ENCODE results near the gene ZFAND2A.

The ZFAND2A gene

GRCh38 chr7:1112109-1112508 lies 47.9 kb downstream of the ZFAND2A start:
- H3K27ac ChIP-seq (replicated peaks): no peak overlapping the region
- no peak overlapping the region for H3K4me3 ChIP-seq (replicated peaks; ENCODE audit: insufficient read depth, low read length)
- no peak for DNase-seq (ENCODE audit: low read depth in 1 of 2, low spot score in 1 of 2)
- TF ChIP-seq SPI1 (IDR thresholded peaks at IDR 0.05; ENCODE audit: borderline replicate concordance, low read depth): no peak
- TF ChIP-seq GABPA (IDR thresholded peaks at IDR 0.05; ENCODE audit: low read depth): no peak
- TF ChIP-seq, protein P1, sequence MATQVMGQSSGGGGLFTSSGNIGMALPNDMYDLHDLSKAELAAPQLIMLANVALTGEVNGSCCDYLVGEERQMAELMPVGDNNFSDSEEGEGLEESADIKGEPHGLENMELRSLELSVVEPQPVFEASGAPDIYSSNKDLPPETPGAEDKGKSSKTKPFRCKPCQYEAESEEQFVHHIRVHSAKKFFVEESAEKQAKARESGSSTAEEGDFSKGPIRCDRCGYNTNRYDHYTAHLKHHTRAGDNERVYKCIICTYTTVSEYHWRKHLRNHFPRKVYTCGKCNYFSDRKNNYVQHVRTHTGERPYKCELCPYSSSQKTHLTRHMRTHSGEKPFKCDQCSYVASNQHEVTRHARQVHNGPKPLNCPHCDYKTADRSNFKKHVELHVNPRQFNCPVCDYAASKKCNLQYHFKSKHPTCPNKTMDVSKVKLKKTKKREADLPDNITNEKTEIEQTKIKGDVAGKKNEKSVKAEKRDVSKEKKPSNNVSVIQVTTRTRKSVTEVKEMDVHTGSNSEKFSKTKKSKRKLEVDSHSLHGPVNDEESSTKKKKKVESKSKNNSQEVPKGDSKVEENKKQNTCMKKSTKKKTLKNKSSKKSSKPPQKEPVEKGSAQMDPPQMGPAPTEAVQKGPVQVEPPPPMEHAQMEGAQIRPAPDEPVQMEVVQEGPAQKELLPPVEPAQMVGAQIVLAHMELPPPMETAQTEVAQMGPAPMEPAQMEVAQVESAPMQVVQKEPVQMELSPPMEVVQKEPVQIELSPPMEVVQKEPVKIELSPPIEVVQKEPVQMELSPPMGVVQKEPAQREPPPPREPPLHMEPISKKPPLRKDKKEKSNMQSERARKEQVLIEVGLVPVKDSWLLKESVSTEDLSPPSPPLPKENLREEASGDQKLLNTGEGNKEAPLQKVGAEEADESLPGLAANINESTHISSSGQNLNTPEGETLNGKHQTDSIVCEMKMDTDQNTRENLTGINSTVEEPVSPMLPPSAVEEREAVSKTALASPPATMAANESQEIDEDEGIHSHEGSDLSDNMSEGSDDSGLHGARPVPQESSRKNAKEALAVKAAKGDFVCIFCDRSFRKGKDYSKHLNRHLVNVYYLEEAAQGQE (IDR thresholded peaks at IDR 0.05; ENCODE audit: insufficient replicate concordance, low read depth): no peak
- no peak for TF ChIP-seq POLR2AphosphoS5 (IDR thresholded peaks at IDR 0.05; ENCODE audit: low read depth)
- TF ChIP-seq, protein P2, sequence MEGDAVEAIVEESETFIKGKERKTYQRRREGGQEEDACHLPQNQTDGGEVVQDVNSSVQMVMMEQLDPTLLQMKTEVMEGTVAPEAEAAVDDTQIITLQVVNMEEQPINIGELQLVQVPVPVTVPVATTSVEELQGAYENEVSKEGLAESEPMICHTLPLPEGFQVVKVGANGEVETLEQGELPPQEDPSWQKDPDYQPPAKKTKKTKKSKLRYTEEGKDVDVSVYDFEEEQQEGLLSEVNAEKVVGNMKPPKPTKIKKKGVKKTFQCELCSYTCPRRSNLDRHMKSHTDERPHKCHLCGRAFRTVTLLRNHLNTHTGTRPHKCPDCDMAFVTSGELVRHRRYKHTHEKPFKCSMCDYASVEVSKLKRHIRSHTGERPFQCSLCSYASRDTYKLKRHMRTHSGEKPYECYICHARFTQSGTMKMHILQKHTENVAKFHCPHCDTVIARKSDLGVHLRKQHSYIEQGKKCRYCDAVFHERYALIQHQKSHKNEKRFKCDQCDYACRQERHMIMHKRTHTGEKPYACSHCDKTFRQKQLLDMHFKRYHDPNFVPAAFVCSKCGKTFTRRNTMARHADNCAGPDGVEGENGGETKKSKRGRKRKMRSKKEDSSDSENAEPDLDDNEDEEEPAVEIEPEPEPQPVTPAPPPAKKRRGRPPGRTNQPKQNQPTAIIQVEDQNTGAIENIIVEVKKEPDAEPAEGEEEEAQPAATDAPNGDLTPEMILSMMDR (IDR thresholded peaks at IDR 0.05; ENCODE audit: insufficient read depth, low read length): no peak
- H3K27me3 ChIP-seq (ENCODE audit: insufficient read depth, poor library complexity, severe bottlenecking): no peaks in the 10 kb centered on the region

GRCh38 chr7:1111156-1111555 lies 48.8 kb downstream of the ZFAND2A start:
- no peak overlapping the region for H3K27ac ChIP-seq (replicated peaks)
- no peak for DNase-seq (ENCODE audit: low read depth in 1 of 2, low spot score in 1 of 2)
- TF ChIP-seq GABPA (IDR thresholded peaks at IDR 0.05; ENCODE audit: low read depth) (no peak), SPI1 (IDR thresholded peaks at IDR 0.05; ENCODE audit: borderline replicate concordance, low read depth) (no peak), POLR2AphosphoS5 (IDR thresholded peaks at IDR 0.05; ENCODE audit: low read depth) (no peak)
- TF ChIP-seq, protein P1 (IDR thresholded peaks at IDR 0.05; ENCODE audit: insufficient replicate concordance, low read depth): no peak
- TF ChIP-seq, protein P2 (IDR thresholded peaks at IDR 0.05; ENCODE audit: insufficient read depth, low read length): no peak

DNA sequence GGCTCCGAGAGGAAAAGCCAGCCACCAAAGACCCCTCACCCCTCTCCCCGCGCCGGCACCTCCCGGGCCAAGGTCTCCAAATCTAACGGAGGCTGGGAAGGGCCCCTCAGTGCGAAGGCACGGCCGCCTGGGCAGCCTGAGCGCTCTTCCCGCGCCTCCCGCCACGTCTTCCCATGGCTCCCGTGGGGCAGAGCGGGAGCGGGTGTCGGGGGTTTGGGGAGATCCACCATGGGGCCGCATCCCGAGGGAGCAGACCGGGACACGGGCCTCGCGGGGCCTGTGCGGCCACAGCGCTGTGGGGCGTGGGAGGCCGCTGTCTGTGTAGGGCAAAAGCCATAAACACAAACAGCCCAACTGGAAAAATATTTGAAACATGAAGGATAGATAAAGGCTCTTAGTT lies 49.6 kb downstream of the ZFAND2A start:
- DNase-seq (ENCODE audit: low read depth in 1 of 2, low spot score in 1 of 2): no peak
- Histone ChIP-seq H3K27me3 (ENCODE audit: insufficient read depth, poor library complexity, severe bottlenecking) (no peaks in the 10 kb centered on the region), H3K4me3 (replicated peaks; ENCODE audit: insufficient read depth, low read length) (no peak overlapping the region), H3K27ac (replicated peaks) (no peak overlapping the region)
- TF ChIP-seq GABPA (IDR thresholded peaks at IDR 0.05; ENCODE audit: low read depth) (no peak), SPI1 (IDR thresholded peaks at IDR 0.05; ENCODE audit: borderline replicate concordance, low read depth) (no peak), POLR2AphosphoS5 (IDR thresholded peaks at IDR 0.05; ENCODE audit: low read depth) (no peak)
- TF ChIP-seq, protein P1 (IDR thresholded peaks at IDR 0.05; ENCODE audit: insufficient replicate concordance, low read depth): no peak

More at GRCh38 chr7:1111156-1111555, 48.8 kb downstream of the ZFAND2A start:
- no peak overlapping the region for H3K4me3 ChIP-seq (replicated peaks; ENCODE audit: insufficient read depth, low read length)
- no peaks in the 10 kb centered on the region for H3K27me3 ChIP-seq (ENCODE audit: insufficient read depth, poor library complexity, severe bottlenecking)
